BLaER1 (cell line): ENCODE data around the gene KLRK1.
"Not testable (repeated sequence)": the region's sequence is repeated elsewhere in the genome, so short reads cannot be mapped to it uniquely, and the experiment has no call there.

Source experiments
- H3K27ac ChIP-seq: shearing (Covaris generic); formaldehyde crosslinking; 2 replicates; pipeline ENCODE4 v1.8.1; 2022
- H3K27me3 ChIP-seq: shearing (Covaris generic); formaldehyde crosslinking; 2 replicates; pipeline ENCODE4 v1.8.1; 2022
- H3K36me3 ChIP-seq: shearing (Covaris generic); formaldehyde crosslinking; 2 replicates; pipeline ENCODE4 v1.8.1; 2022
- H3K4me1 ChIP-seq: shearing (Covaris generic); formaldehyde crosslinking; 2 replicates; pipeline ENCODE4 v1.8.1; 2022
- H3K4me2 ChIP-seq: shearing (Covaris generic); formaldehyde crosslinking; 2 replicates; pipeline ENCODE4 v1.8.1; 2022
- H3K4me3 ChIP-seq: shearing (Covaris generic); formaldehyde crosslinking; 2 replicates; pipeline ENCODE4 v1.8.1; 2022
- H3K9ac ChIP-seq: shearing (Covaris generic); formaldehyde crosslinking; 2 replicates; pipeline ENCODE4 v1.8.1; 2022
- H3K9me3 ChIP-seq: shearing (Covaris generic); formaldehyde crosslinking; 2 replicates; pipeline ENCODE4 v1.8.1; 2022
- H4K20me1 ChIP-seq: shearing (Covaris generic); formaldehyde crosslinking; 2 replicates; pipeline ENCODE4 v1.8.1; 2022
- Cebpa-rat ChIP-seq: shearing (Covaris generic); IDR thresholded peaks from 2 replicates; pipeline ENCODE4 v1.8.1; 2022

KLRK1 gene

GRCh38 chr12:10362828-10363657 is 26.8 kb downstream of the KLRK1 start:
- Histone ChIP-seq H3K4me3 (peak overlapping the region; percentile 74; the same call in 1 of the 2 replicates), H3K4me2 (peak overlapping the region; percentile 98), H3K27ac (peak overlapping the region; percentile 91), H3K27me3 (no peaks in the 10 kb centered on the region), H3K36me3 (no peaks in the 10 kb centered on the region), H3K9me3 (peaks cover 12% of the 10 kb centered on the region), H3K4me1 (peaks cover 49% of the 10 kb centered on the region), H4K20me1 (no peaks in the 10 kb centered on the region), H3K9ac (peak overlapping the region; percentile 50; the same call in 1 of the 2 replicates)
- no peak for TF ChIP-seq Cebpa-rat

GRCh38 chr12:10362325-10362724 is 27.5 kb downstream of the KLRK1 start:
- Histone ChIP-seq H3K9ac (no peak overlapping the region), H3K4me2 (peak overlapping the region; percentile 98), H4K20me1 (no peaks in the 10 kb centered on the region), H3K4me3 (no peak overlapping the region), H3K36me3 (no peaks in the 10 kb centered on the region), H3K4me1 (peaks cover 54% of the 10 kb centered on the region), H3K9me3 (peaks cover 5% of the 10 kb centered on the region), H3K27me3 (no peaks in the 10 kb centered on the region), H3K27ac (no peak overlapping the region)
- TF ChIP-seq Cebpa-rat: no peak

- Histone ChIP-seq H3K4me1 (peaks cover 54% of the 10 kb centered on the region), H3K4me3 (no peak overlapping the region), H3K4me2 (no peak overlapping the region; the same call in 1 of the 2 replicates), H3K36me3 (no peaks in the 10 kb centered on the region), H4K20me1 (no peaks in the 10 kb centered on the region), H3K9me3 (no peaks in the 10 kb centered on the region; the same call in 1 of the 2 replicates), H3K9ac (no peak overlapping the region), H3K27me3 (no peaks in the 10 kb centered on the region), H3K27ac (no peak overlapping the region)
- no peak for TF ChIP-seq Cebpa-rat
Observed at GRCh38 chr12:10361622-10362021, 28.2 kb downstream of the KLRK1 start.

- no peak overlapping the region for H3K27ac ChIP-seq
Observed at GRCh38 chr12:10361084-10361483, 28.8 kb downstream of the KLRK1 start.

GRCh38 chr12:10358969-10359368 is 30.9 kb downstream of the KLRK1 start:
- Histone ChIP-seq H3K36me3 (no peaks in the 10 kb centered on the region), H3K27ac (no peak overlapping the region), H3K27me3 (no peaks in the 10 kb centered on the region), H3K9me3 (no peaks in the 10 kb centered on the region; the same call in 1 of the 2 replicates), H3K9ac (no peak overlapping the region), H3K4me2 (no peak overlapping the region), H3K4me3 (no peak overlapping the region), H4K20me1 (no peaks in the 10 kb centered on the region), H3K4me1 (peaks cover 34% of the 10 kb centered on the region)
- no peak for TF ChIP-seq Cebpa-rat

More at GRCh38 chr12:10361084-10361483, 28.8 kb downstream of the KLRK1 start:
- peak overlapping the region; percentile 19; the same call in 1 of the 2 replicates for H3K4me2 ChIP-seq
- no peak overlapping the region for H3K4me3 ChIP-seq
- no peaks in the 10 kb centered on the region for H3K27me3 ChIP-seq
- H3K9ac ChIP-seq: no peak overlapping the region
- no peak for TF ChIP-seq Cebpa-rat
- H4K20me1 ChIP-seq: no peaks in the 10 kb centered on the region
- peaks cover 50% of the 10 kb centered on the region for H3K4me1 ChIP-seq
- H3K9me3 ChIP-seq: no peaks in the 10 kb centered on the region; the same call in 1 of the 2 replicates
- H3K36me3 ChIP-seq: no peaks in the 10 kb centered on the region

- Histone ChIP-seq H4K20me1 (no peaks in the 10 kb centered on the region), H3K4me3 (no peak overlapping the region), H3K27me3 (no peaks in the 10 kb centered on the region), H3K27ac (no peak overlapping the region), H3K36me3 (no peaks in the 10 kb centered on the region), H3K4me1 (peaks cover 25% of the 10 kb centered on the region), H3K4me2 (no peak overlapping the region; the same call in 1 of the 2 replicates), H3K9ac (no peak overlapping the region), H3K9me3 (no peaks in the 10 kb centered on the region; the same call in 1 of the 2 replicates)
- no peak for TF ChIP-seq Cebpa-rat
Observed at GRCh38 chr12:10358131-10358530, 31.7 kb downstream of the KLRK1 start.

GRCh38 chr12:10354502-10354901 is 35.3 kb downstream of the KLRK1 start:
- Histone ChIP-seq H3K27ac (no peak overlapping the region), H3K4me2 (no peak overlapping the region), H3K9me3 (peaks cover 5% of the 10 kb centered on the region; the same call in 1 of the 2 replicates), H3K9ac (no peak overlapping the region), H3K27me3 (no peaks in the 10 kb centered on the region), H3K4me3 (no peak overlapping the region), H3K36me3 (no peaks in the 10 kb centered on the region), H3K4me1 (peaks cover 5% of the 10 kb centered on the region; the same call in 1 of the 2 replicates), H4K20me1 (no peaks in the 10 kb centered on the region)
- no peak for TF ChIP-seq Cebpa-rat

- Histone ChIP-seq H3K36me3 (no peaks in the 10 kb centered on the region), H3K27me3 (no peaks in the 10 kb centered on the region), H3K4me2 (no peak overlapping the region), H3K9ac (no peak overlapping the region), H4K20me1 (no peaks in the 10 kb centered on the region), H3K4me3 (no peak overlapping the region), H3K4me1 (peaks cover 5% of the 10 kb centered on the region; the same call in 1 of the 2 replicates), H3K9me3 (peaks cover 5% of the 10 kb centered on the region; the same call in 1 of the 2 replicates), H3K27ac (no peak overlapping the region)
- no peak for TF ChIP-seq Cebpa-rat
Observed at GRCh38 chr12:10354071-10354470, 35.8 kb downstream of the KLRK1 start.

GRCh38 chr12:10351457-10351856 is 38.4 kb downstream of the KLRK1 start:
- H3K4me1 ChIP-seq: not testable (repeated sequence)

GRCh38 chr12:10341892-10342509 is 47.8 kb downstream of the KLRK1 start:
- H4K20me1 ChIP-seq: no peaks in the 10 kb centered on the region
- H3K4me3 ChIP-seq: no peak overlapping the region
- H3K9ac ChIP-seq: no peak overlapping the region
- H3K36me3 ChIP-seq: no peaks in the 10 kb centered on the region
- H3K27ac ChIP-seq: no peak overlapping the region
- peak overlapping the region; percentile 26 for H3K4me2 ChIP-seq
- no peak for TF ChIP-seq Cebpa-rat
- H3K9me3 ChIP-seq: peaks cover 19% of the 10 kb centered on the region
- peaks cover 15% of the 10 kb centered on the region; the same call in 1 of the 2 replicates for H3K4me1 ChIP-seq
- no peaks in the 10 kb centered on the region for H3K27me3 ChIP-seq

More at GRCh38 chr12:10351457-10351856, 38.4 kb downstream of the KLRK1 start:
- H3K4me2 ChIP-seq, H3K9me3 ChIP-seq, H4K20me1 ChIP-seq, H3K9ac ChIP-seq, H3K36me3 ChIP-seq, H3K27me3 ChIP-seq, H3K4me3 ChIP-seq, H3K27ac ChIP-seq: not testable (repeated sequence)

GRCh38 chr12:10340946-10341345 is 48.9 kb downstream of the KLRK1 start:
- H3K27ac ChIP-seq, H3K9ac ChIP-seq, H4K20me1 ChIP-seq, H3K4me3 ChIP-seq, H3K27me3 ChIP-seq, H3K36me3 ChIP-seq, H3K4me2 ChIP-seq: not testable (repeated sequence)
- Histone ChIP-seq H3K9me3 (peaks cover 19% of the 10 kb centered on the region), H3K4me1 (peaks cover 15% of the 10 kb centered on the region; the same call in 1 of the 2 replicates)
